ENCODE data around the gene GRN.
"Not testable (repeated sequence)": the region's sequence is repeated elsewhere in the genome, so short reads cannot be mapped to it uniquely, and the experiment has no call there.

The GRN gene

GRCh38 chr17:44362459-44362948, 17.4 kb downstream of the GRN start:
- no peak for DNase-seq

GRCh38 chr17:44362949-44363612, 18.0 kb downstream of the GRN start:
- no peak for DNase-seq

- peak; percentile 30 to 56 (median 42) for DNase-seq
Observed at GRCh38 chr17:44363613-44364159, 18.6 kb downstream of the GRN start, which contains the start of gene FAM171A2. Gene FAM171A2, minus strand, starts transcription at chr17:44363853. Its CDS starts 139 bp downstream, at chr17:44363714.

GRCh38 chr17:44365051-44365450, 19.9 kb downstream of the GRN start:
- DNase-seq, result not testable (repeated sequence)

- no peak for DNase-seq
Observed at GRCh38 chr17:44367231-44367979, 22.3 kb downstream of the GRN start.

DNA sequence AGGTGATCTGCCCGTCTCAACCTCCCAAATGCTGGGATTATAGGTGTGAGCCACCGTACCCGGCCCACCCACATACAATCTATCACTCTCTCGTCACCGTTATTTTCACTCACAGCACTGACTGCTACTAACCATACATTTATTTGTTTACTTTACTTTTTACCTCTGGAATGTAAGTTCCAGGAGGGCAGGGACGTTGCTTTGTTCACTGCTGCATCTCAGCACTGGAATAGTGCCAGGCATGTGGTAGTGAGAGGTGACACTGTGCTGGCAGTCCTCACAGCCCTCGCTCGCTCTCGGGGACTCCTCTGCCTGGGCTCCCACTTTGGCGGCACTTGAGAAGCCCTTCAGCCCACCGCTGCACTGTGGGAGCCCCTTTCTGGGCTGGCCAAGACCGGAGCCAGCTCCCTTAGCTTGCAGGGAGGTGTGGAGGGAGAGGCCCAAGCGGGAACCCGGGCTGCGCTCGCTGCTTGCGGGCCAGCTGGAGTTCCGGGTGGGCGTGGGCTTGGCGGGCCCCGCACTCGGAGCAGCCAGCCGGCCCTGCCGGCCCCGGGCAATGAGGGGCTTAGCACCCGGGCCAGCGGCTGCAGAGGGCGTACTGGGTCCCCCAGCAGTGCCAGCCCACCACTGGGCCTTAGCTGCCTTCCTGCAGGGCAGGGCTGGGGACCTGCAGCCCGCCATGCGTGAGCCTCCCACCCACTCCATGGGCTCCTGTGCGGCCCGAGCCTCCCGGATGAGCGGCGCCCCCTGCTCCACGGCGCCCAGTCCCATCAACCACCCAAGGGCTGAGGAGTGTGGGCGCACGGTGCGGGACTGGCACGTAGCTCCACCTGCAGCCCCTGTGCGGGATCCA, 23.5 kb downstream of the GRN start:
- not testable (repeated sequence) for DNase-seq

- not testable (repeated sequence) for DNase-seq
Observed at GRCh38 chr17:44369414-44370023, 24.4 kb downstream of the GRN start.

GRCh38 chr17:44372036-44372435, 26.9 kb downstream of the GRN start:
- DNase-seq, result no peak

DNA sequence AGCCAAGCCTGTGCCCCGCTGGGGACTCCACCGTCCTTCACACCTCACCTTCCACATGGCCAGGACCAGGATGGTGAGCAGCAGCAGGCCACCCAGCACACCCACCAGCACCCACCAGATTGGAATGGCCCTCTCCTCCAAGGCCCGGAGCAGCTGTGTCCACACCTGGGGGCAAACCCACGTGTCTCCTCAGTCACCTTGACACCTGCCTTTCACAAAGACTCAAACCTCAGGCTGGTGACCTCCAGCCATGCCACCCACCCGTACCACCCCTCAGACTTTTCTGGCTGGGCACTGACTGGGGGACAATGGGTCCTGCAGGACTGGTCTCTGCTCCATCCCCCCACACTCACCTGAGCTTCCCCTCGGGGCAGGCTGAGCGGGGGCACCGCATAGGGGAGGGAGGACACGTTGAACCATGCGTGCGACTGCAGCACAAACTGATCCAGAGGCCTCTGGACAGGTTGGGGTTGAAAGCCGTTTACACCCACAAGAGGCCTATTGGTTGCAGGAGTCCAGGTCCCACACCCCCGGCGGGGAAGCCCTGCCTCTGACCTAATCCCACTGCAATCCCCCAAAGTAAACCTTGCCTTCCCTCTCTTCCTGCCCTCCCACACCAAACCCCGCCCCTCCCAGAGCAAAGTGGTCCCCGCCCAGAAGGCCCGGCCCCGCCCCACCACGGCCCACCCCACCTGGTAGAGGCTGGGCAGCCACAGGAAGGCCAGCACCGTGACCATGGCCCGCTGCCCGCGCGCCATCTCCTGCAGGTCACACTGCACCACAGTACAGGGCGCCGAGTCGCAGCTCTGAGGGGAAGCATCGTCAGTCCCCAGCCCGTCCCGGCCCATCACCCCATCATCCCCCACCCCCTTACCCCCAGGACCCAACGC, 29.4 kb downstream of the GRN start:
- no peak for DNase-seq

- no peak for DNase-seq
Observed at GRCh38 chr17:44375196-44376017, 30.3 kb downstream of the GRN start.

DNA sequence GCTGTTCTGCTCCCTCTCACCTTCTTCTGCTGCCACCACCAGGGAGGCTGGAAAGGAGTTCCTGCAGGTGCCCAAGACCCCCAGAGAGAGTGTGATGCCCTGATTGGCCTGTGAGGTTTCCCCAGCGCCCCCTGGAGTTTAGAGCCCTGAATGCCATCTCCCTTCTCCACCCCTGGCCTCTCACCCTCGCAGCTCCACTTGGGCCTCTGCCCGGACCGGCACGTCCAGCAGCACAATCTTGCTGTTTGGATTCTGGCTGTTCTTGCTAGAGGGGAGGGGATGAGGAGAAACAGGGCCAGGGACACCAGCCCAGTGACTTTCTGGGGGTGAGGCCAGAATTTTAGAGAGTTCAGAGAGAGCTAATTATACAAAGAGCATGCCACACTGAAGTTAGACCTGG, 31.0 kb downstream of the GRN start:
- no peak for DNase-seq

DNA sequence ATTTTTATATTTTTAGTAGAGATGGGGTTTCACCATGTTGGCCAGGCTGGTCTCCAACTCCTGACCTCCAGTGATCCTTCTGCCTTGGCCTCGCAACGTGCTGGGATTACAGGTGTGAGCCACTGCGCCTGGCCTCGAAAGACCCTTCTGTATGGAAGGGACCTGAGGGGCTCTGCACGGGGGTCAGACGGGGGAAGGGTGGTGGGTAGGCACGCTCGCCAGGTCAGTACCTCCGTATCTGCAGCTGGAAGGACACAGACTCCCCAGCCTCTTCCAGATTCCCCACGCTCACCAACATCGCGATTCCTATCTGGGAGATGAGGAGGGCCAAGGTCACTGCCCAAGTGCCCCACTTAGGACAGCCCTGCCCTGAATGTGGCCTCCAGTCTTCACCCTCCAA, 31.7 kb downstream of the GRN start:
- no peak for DNase-seq

- DNase-seq, result no peak
Observed at GRCh38 chr17:44378171-44378705, 33.1 kb downstream of the GRN start.

- no peak for DNase-seq
Observed at GRCh38 chr17:44379887-44380286, 34.8 kb downstream of the GRN start.

GRCh38 chr17:44380767-44381166, 35.7 kb downstream of the GRN start:
- no peak for DNase-seq

DNA sequence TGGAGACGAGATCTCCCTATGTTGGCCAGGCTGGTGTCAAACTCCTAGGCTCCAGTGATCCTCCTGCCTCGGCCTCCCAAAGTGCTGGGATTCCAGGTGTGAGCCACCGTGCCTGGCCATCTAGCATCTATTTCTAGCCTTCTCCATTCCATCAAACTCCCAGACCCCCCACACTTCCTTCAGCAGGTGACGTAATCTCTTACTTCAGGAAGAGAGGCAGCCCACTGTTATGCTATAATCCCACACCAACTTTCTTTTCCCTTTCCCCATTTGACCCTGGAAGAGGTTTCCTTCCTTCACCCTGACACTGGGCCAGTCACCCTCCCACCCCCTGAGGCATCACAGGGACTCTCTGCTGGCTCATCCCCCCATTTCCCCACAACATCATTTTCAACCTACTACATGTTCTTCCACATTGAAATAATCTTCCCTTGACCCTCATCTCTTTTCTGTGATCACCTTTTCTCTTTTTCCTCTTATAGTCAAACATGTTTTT, 36.8 kb downstream of the GRN start:
- no peak for DNase-seq

- DNase-seq, result no peak
Observed at GRCh38 chr17:44382917-44383316, 37.8 kb downstream of the GRN start.

DNA sequence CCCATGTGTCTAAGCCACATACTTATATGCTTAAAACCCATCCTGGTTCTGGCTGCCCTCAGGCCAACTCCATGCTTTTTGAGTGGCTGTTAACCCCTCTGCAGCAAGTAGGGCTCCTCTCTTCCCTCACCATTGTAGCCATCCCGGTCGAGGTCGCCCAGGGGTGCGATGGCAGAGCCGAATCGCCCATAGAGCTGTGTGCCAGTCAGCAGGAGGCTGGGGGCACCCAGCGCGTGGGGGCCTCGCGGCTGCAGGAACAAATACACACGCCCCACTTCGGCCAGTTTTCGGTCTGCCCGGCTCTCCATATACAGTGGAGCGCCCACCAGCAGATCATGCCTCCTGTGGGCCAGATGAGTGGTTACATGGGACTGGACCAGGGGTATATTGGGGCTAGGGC, 38.3 kb downstream of the GRN start:
- DNase-seq, result no peak

DNA sequence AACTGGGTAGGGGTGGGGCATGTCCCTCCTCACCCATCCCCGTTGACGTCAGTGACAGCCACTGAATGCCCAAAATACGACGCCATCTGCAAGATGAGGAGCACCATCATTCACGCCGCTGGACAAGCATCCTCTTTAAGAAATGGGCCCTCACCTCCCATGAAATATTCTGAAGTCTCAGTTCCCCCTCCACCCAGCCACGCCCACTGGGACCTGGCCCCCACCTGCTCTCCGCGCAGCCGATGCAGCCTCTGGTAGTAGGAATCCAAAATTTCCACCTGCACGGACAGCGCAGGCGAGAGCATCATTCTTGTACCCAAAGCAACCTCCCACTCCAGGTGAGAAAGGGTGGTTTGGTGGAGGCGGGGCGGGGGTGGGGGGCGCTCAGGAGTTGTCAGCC, 38.8 kb downstream of the GRN start:
- no peak for DNase-seq

DNA sequence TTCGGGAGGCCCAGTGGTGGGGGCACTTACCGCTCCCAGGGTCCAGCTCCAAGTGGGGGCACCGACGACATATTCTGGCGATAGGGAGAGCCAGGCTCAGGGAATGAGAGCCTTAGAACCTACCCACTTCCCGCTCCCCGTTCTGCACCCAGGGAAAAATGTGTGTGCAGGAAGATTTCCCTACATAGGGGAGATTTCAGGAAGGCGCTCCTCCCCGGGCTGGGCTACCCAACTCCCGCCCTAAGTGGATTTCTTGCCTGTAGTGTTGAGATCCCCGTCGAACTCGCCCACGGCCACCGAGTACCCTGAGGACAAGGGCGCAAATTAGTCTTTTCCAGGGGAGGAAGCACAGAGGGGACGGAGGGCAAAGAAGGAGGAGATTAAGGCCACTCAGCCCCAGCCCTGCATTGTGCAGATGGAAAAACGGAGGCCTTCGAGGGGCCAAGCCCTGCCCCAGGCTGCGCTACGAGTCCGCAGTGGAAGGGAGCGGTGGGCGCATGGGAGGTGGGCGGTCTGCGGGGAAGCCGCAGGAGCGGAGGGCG, 39.2 kb downstream of the GRN start:
- no peak for DNase-seq
